NCI-H2029 (cell line): ENCODE measurements around the gene STX17.
"Not testable (repeated sequence)": the region's sequence is repeated elsewhere in the genome, so short reads cannot be mapped to it uniquely, and the experiment has no call there.

Experiments
- DNase-seq: peaks from one replicate; lab custom pipeline; 2025; lab: John Stamatoyannopoulos, UW

The STX17 gene

GRCh38 chr9:99971410-99971809 lies 65.0 kb downstream of the STX17 start:
- DNase-seq = no peak

GRCh38 chr9:99973455-99973854 lies 67.0 kb downstream of the STX17 start:
- DNase-seq = no peak

DNA sequence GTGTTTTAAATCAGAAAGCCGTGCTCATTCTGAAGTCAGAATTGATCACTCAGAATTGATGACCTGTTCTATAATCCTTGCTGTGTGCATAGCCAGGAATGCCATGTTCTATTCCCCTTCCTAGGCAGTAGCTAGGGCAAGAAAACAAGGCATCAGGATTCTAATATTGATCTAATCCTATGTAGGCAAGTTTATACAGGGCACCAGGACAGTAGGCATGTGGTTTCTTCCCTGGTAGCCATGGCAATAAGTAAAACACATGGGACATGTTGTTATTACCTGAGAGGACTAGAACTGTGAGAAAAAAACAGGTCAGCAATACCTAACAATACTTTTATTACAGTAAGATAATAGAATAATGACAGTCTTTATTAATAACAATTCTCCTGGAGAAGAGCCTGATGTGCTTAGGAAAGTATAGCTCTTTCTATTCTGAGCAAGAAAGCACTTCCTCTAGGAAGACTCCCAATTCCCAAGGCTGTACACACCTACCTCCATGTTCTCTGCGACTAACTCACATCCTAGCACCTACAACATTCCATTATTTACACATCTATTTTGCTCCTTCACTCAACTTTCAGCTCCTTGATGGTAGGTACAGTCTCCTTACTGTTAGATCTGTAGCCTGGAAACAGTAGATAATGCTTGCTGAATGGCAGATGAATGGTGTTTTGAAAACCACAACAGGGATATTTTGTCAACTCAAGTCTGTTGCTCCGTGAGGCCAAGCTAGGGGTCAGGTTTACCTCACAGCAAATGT lies 70.8 kb downstream of the STX17 start:
- DNase-seq = no peak

- DNase-seq = no peak
Measured at GRCh38 chr9:99978221-99978620, 71.8 kb downstream of the STX17 start.

GRCh38 chr9:99980598-99980997 lies 74.1 kb downstream of the STX17 start:
- no peak for DNase-seq

GRCh38 chr9:99986642-99987041 lies 80.2 kb downstream of the STX17 start:
- DNase-seq = no peak

- not testable (repeated sequence) for DNase-seq
Measured at GRCh38 chr9:99990508-99990907, 84.1 kb downstream of the STX17 start.

GRCh38 chr9:99998266-99998665 lies 91.8 kb downstream of the STX17 start:
- DNase-seq = no peak

DNA sequence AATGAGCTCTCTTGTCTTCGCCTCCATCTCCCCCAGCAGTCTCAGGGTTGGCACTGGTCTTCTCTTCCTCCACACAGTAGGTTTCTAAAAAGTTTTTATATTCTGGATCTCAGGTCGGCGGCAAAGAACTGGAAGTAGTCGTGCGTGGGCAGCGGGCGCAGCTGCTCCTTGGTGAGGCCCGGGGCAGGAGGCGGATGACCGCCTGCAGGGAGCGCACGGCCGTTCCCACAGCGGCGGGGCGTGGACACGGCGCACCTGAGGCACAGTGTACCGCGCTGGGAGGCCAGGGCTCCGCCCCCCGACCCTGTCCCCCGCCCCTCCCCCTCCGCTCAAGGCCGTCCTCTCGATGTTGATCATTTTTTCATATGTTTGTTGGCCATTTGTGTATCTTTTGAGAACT lies 92.4 kb downstream of the STX17 start:
- DNase-seq = no peak

GRCh38 chr9:99999797-100000196 lies 93.3 kb downstream of the STX17 start:
- no peak for DNase-seq

- DNase-seq = peak; percentile 16
Measured at GRCh38 chr9:100011062-100011681, 104.7 kb downstream of the STX17 start.

DNA sequence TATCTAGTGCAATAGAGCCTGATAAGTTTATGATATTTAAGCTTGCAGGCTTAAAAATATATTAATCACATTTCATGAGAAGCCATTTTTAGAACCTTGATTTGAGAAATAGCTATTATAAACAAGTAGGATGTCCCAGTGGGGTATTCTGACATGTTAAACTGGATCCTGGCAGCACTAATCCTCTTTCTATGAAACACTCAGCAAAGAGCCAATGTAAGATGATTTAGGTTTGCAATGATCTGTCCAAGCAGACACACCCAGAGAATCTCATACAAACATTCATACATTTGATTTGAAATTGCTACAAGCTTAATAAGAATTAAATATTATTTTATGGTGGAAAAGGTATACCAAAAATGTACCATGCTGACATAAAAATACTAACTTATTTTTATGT lies 105.8 kb downstream of the STX17 start:
- no peak for DNase-seq

DNA sequence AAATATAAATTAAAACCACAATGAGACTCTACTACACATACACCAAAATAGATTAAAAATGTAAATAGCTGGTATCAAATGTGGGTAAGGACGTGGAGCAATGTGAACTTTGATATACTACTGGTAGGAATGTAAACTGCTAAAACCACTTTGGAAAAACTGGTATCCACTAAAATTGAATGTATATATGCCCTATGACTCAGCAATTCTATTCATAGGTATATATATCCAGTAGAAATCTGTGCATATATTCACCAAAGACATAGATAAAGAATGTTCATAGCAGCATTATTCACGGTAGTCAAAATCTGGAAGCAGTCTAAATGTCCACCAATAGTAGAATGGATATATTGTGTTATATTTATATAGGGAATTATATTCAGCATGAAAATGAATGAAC lies 107.1 kb downstream of the STX17 start:
- no peak for DNase-seq

GRCh38 chr9:100014846-100015245 lies 108.4 kb downstream of the STX17 start:
- DNase-seq = no peak

- DNase-seq = no peak
Measured at GRCh38 chr9:100019541-100019940, 113.1 kb downstream of the STX17 start.
